Measurements from ENCODE around the gene SLC26A11. TPM values are rescaled to one million over a fixed set of nuclear protein-coding genes. Genes with fewer than 3 reads are reported as not detected.
A peak's percentile ranks its signal among the peaks of the same experiment; 100 is the strongest.

SLC26A11 gene
- total and polyA plus RNA-seq, 2 donors from 2014 or later: 11.3 to 24.5 TPM

GRCh38 chr17:80259457-80260068 lies 39.3 kb downstream of the SLC26A11 start:
- Histone ChIP-seq H3K4me1 (ENCODE audit: control insufficient read depth in 2 of 3, insufficient read depth in 2 of 3, low read depth in 1 of 3, low read length in 3 of 3) (peaks cover 2 to 31% (median 29%) of the 10 kb centered on the region in 3 donors), H3K9me3 (ENCODE audit: control insufficient read depth in 2 of 3, insufficient read depth in 1 of 3, low read length in 3 of 3) (no peaks in the 10 kb centered on the region)

GRCh38 chr17:80260069-80260535 lies 39.9 kb downstream of the SLC26A11 start:
- Histone ChIP-seq H3K27ac (ENCODE audit: low read depth in 2 of 2, low read length in 2 of 2) (peak overlapping the region; percentile 76 to 92), H3K4me3 (ENCODE audit: low read length in 3 of 3) (peak overlapping the region; percentile 32 to 53 (median 33)), H3K9me3 (ENCODE audit: control insufficient read depth in 2 of 3, insufficient read depth in 1 of 3, low read length in 3 of 3) (no peaks in the 10 kb centered on the region), H3K9ac (ENCODE audit: low read length in 3 of 3) (peak overlapping the region in 2 of 3 donors; percentile 55), H3K4me1 (ENCODE audit: control insufficient read depth in 2 of 3, insufficient read depth in 2 of 3, low read depth in 1 of 3, low read length in 3 of 3) (peaks cover 0 to 31% (median 26%) of the 10 kb centered on the region in 3 donors), H3K27me3 (ENCODE audit: control insufficient read depth, insufficient read depth, low read length) (no peaks in the 10 kb centered on the region), H3K36me3 (ENCODE audit: control insufficient read depth in 2 of 3, insufficient read depth in 3 of 3, low read length in 3 of 3) (no peaks in the 10 kb centered on the region)
- FAIRE-seq (no peak), DNase-seq (peak; percentile 84 to 95 (median 88))
- TF ChIP-seq CTCF (IDR thresholded peaks at IDR 0.05; ENCODE audit: borderline replicate concordance, extremely low read depth, insufficient read depth): peak; percentile 2
- intact Hi-C loops (cut with DNase I): no loop called here

More at GRCh38 chr17:80259457-80260068, 39.3 kb downstream of the SLC26A11 start:
- peak in 1 of 5 donors; percentile 67 for DNase-seq
- no peaks in the 10 kb centered on the region for H3K27me3 ChIP-seq (ENCODE audit: control insufficient read depth, insufficient read depth, low read length)
- H3K36me3 ChIP-seq (ENCODE audit: control insufficient read depth in 2 of 3, insufficient read depth in 3 of 3, low read length in 3 of 3): no peaks in the 10 kb centered on the region
- peak overlapping the region; percentile 32 to 53 (median 33) for H3K4me3 ChIP-seq (ENCODE audit: low read length in 3 of 3)
- no peak for TF ChIP-seq CTCF (IDR thresholded peaks at IDR 0.05; ENCODE audit: borderline replicate concordance, extremely low read depth, insufficient read depth)
- intact Hi-C loops (cut with DNase I): no loop called here
- peak overlapping the region; percentile 76 to 92 for H3K27ac ChIP-seq (ENCODE audit: low read depth in 2 of 2, low read length in 2 of 2)
- peak overlapping the region in 2 of 3 donors; percentile 55 for H3K9ac ChIP-seq (ENCODE audit: low read length in 3 of 3)
- FAIRE-seq: no peak

- Histone ChIP-seq H3K4me1 (ENCODE audit: control insufficient read depth in 2 of 3, insufficient read depth in 2 of 3, low read depth in 1 of 3, low read length in 3 of 3) (peaks cover 0 to 31% (median 22%) of the 10 kb centered on the region in 3 donors), H3K27me3 (ENCODE audit: control insufficient read depth, insufficient read depth, low read length) (no peaks in the 10 kb centered on the region), H3K27ac (ENCODE audit: low read depth in 2 of 2, low read length in 2 of 2) (peak within 1 kb of the TSS; percentile 97 to 98), H3K9ac (ENCODE audit: low read length in 3 of 3) (peak within 1 kb of the TSS; percentile 49 to 82 (median 81)), H3K36me3 (ENCODE audit: control insufficient read depth in 2 of 3, insufficient read depth in 3 of 3, low read length in 3 of 3) (peaks cover 0 to 2% (median 0%) of the 10 kb centered on the region in 3 donors), H3K4me3 (ENCODE audit: low read length in 3 of 3) (peak within 1 kb of the TSS; percentile 60 to 88 (median 85)), H3K9me3 (ENCODE audit: control insufficient read depth in 2 of 3, insufficient read depth in 1 of 3, low read length in 3 of 3) (no peaks in the 10 kb centered on the region)
- TF ChIP-seq CTCF (IDR thresholded peaks at IDR 0.05; ENCODE audit: borderline replicate concordance, extremely low read depth, insufficient read depth): no peak
- FAIRE-seq (no peak), DNase-seq (peak in 3 of 5 donors; percentile 71 to 87 (median 79))
- intact Hi-C loops (cut with DNase I): no loop called here
Measured at GRCh38 chr17:80260791-80261158, 40.5 kb downstream of the SLC26A11 start, which contains the start of gene RNF213. Gene RNF213 (plus strand): TSS chr17:80260852. CDS start chr17:80263682, 2,830 bp downstream.

All from kidney (tissue), 14 donors.